GM19395 (cell line): ENCODE results near the gene LAIR2.
"Not testable (repeated sequence)": the region's sequence is repeated elsewhere in the genome, so short reads cannot be mapped to it uniquely, and the experiment has no call there.

ENCODE experiments used
- ATAC-seq: cut with Tn5 transposase; IDR thresholded peaks from one replicate; pipeline ENCODE4 v1.9.1; 2021; ENCODE audit warnings: mild to moderate bottlenecking, moderate library complexity; ENCODE audit not compliant: unreplicated experiment

Gene LAIR2

DNA sequence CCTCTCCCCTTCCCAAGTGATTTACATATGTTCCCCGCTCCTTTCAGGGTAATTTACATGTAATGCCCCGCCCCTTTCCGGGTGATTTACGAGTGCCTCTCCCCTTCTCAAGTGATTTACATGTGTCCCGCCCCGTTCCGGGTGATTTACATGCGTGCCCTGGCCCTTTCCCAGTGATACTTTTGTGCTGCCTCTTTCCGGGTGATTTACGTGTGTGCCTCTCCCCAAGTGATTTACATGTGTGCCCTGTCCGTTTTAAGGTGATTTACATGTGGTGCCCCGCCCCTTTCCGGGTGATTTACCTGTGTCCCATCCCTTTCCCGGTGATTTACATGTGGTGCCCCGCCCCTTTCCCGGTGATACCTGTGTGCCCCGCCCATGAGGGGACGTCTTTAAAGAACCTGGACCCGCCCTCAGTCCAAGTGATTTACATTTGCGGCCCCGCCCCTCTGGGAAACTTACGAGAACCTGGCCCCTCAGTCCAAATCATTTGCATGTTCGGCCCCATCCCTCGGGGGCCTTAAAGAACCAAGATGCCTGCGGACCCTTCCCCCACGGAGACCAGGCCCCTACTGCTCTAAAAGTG lies 38.5 kb upstream of the LAIR2 start:
- peak; percentile 58 for ATAC-seq

DNA sequence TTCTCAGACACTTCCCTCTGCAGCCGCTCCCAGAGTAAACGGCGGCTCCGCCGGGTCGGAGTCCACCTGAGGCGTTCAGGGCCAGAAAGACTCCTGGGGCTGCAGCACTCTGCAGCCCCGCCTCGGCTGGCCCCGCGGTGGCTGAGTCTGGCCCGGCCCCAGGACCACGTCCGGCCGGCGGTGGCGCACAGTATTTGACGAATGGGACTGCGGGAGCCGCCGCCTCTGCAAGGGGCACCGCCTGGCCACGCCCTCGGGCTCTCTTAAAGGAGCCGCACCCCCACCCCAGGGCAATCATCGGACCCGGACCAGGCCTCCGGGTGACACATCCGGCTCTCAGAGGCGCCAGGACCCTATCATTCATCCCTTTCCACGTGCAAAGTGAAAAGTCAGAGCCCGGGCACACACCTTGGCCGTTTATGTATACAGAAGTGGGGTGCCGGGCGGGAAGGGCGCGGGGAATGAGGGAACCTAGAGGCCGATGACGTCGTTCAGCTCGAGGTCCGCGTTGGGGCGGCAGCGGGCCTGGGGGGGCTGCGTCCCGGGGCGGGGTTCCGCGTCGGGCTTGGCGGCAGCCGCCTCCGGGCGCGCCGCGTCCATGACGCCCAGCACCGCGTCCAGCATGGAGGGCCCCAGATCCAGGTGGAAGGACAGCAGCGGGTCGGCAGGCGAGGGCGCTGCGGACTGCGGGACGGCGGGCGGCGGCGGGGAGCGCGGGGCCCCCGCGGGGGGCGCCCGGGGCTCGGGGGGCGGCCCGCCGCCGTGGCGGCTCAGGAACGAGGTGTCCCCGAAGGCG lies 37.8 kb upstream of the LAIR2 start:
- peak; percentile 48 for ATAC-seq

DNA sequence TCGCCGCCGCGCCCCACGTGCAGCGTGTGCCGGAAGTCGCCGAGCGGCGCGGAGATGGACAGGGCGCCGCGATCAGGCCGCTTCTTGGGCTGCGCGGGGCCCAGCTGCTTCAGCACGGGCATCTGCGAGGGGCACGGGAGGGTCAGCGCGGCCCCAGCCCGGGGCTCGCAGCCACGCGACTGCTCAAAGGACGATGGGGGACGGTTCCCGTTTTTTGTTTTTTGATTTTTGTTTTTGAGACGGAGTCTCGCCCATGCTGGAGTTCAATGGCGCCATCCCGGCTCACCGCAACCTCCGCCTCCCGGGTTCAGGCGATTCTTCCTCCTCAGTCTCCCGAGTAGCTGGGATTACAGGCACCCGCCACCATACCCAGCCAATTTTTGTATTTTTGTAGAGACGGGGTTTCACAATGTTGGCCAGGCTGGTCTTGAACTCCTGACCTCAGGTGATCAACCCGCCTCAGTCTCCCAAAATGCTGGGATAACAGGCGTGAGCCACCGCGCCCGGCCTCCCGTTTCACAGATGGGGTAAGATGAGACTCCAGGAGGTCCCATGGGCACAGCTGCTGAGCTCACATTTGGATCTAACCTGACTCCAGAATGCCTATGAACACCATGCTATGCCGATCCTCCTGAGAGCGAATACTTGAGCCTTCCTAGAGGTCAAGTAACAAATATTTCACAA lies 37.1 kb upstream of the LAIR2 start:
- ATAC-seq, result no peak

DNA sequence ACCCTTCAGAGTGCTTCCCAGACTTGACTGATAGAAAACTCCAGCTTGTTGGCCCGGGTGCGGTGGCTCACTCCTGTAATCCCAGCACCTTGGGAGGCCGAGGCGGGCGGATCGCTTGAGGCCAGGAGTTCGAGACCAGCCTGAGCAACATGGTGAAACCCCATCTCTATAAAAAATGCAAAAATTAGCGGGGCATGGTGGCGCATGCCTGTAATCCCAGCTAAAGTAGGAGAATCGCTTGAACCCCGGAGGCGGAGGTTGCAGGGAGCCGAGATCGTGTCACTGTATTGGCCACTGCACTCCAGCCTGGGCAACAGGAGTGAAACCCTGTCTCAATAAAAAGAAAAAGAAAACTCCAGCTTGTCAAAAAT lies 36.5 kb upstream of the LAIR2 start:
- ATAC-seq, result not testable (repeated sequence)

DNA sequence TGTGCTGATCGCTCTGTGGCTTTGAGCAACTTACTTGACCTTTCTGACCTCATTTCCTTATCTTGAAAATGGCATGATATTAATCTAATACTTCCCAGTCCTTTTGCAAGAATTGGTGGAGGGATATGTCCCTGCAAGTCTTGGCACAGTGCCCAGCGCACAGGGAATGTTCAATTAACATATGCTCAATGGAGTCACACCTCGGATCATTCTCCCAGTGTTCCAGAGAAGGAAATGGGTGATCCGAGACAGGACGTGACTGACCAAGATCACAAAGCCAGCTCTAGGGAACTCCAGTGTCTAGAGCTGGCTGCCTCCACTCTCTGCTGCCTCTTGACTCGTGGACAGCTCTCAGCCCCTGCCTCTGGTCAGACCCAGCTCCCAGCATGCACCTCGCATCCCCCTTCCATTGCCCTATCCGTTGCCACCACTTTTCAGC lies 33.1 kb upstream of the LAIR2 start:
- ATAC-seq, result no peak

DNA sequence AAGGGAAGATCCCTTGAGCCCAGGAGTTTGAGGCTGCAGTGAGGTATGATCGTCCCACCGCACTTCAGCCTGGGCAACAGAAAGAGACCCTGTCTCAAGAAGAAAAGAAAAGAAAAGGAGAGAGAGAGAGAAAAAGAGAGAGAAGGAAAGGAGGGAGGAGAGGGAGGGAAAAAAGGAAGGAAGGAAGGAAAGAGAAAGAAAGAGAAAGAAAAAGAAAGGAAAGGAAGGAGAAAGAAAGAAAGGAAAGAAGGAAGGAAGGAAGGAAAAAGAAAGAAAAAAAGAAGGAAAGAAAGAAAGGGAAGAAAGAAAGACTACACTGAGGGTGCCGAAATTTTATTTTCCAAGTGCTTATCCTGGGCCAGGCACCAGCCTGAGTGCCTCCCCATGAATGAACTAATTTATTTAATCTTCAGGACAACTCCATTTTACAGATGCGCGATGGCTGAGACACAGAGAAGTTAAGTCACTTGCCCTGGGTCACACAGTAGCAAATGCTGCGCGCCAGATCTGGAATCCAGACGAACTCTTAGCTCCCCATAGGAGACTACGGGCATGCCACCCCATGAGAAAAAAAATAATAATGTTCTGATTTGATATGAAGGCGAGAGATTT lies 32.2 kb upstream of the LAIR2 start:
- no peak for ATAC-seq

DNA sequence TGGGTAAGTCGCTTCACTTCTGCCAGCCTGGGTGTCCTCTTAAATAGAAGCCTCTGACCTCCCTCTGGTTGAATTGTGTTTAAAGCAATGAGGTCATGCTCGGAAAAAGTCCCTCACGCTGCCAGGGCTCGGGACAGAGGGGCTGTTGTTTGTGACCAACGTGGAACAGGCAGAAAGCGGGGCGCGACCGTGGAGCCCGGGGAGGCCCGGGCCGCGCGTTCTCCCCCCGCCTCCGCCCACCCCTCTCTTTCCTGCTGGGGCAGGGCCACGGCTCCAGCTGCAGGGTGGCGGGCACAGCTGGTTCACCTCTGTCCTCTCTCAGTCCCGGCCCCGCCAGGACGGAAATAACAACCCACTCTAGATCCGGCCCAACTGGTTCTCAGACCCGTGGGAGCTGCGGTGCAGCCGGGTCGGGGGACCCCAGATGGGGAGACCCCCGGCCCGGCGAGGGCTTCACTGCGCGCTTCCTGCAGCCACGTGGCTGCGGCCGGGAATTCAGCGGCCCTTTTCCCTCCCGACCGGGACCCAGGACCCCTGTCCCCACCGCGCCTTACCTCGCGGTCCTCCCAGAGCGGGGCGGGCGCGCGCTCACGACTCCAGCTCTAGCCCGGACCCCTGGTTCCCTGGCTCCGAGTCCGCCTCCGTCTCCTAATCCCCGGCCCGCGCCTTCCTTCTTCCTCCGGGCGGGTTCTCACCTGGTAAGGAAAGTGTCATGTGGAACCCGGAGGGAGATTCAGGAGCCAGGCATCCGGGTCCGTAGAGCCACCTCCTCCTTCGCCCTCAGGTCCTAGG lies 31.4 kb upstream of the LAIR2 start:
- ATAC-seq, result no peak

DNA sequence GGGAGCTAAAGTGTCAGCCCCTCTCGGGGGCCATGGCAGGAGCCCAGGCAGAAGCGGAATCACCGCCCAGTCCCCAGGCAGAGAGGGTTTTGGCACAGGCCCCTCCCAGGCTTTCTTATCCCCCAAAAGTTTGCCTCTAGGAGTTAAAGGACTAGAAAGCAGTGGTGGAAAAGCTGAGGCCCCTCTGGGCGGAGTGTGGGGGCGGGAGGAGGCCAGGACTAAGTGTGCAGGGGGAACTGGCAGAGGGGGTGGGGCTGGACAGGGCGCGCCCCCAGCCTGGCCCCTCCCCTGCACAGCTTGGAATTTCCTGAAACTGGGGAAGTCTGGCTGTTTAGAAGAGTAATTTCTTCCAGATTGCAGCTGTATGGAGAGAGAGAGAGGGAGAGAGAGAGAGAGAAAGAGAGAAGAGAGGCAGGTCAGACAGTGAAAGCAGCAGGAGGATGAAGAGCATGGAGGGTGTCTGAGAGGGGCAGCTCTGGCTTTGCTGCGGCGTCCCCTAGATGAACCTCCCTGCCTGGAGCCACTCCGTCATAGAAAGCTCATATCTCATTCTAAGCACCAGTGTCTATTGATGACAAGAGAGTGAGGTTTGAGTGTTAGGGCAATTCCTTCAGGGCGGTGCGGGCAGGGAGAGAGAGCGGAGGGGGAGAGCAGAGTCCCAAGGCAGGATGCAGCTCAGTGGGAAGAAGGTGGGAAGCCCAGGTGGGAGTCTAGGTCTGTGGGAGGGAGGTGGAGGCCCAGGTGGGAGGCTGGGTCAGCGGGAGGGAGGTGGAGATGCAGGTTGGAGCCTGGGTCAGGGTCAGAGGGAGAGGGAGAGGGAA lies 29.4 kb upstream of the LAIR2 start, which contains the start of gene CDC42EP5:
Gene CDC42EP5, minus strand, starts transcription at position 226 of the 821 bp plus-strand sequence. CDS start 7,749 bp downstream, outside the sequence.
- ATAC-seq, result no peak

DNA sequence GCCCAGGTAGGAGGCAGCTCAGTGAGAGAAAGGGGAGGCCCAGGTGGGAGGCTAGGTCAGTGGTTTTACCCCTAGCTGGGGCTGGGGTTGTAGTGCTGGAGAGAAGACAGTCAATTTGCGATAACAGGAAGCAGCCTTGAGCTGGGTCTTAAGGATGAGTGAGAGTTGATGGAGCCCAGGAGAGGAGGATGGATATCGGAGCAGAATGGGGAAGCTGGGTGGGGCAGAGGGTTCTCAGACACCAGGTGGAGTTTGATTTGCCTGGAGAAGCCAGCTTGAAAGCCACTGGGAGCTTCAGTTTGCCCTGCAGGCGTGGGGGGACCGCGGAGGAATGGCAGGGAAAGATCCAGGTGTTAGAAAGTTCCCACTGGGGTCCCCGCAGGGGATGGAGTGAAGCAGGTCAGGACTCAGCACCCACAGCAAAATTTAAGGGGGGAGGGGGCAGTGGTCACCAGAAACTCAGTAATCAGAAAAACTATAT lies 28.7 kb upstream of the LAIR2 start:
- ATAC-seq, result no peak

DNA sequence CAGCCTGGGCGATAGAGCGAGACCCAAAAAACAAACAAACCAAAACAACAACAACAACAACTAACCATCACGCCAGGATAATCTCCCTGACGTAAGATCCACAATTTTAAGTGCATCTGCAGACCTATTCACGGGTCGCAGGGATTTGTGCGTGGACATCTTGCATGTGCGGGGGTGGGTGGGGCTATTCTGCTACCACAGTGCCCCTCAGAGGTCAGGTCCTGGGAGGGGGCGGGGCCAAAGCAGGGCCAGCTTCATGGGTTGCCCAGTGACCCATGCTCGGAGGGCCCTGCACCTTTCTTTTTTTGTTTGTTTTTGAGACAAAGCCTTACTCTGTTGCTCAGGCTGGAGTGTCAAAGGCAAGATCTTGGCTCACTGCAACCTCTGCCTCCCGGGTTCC lies 26.9 kb upstream of the LAIR2 start:
- ATAC-seq, result no peak

DNA sequence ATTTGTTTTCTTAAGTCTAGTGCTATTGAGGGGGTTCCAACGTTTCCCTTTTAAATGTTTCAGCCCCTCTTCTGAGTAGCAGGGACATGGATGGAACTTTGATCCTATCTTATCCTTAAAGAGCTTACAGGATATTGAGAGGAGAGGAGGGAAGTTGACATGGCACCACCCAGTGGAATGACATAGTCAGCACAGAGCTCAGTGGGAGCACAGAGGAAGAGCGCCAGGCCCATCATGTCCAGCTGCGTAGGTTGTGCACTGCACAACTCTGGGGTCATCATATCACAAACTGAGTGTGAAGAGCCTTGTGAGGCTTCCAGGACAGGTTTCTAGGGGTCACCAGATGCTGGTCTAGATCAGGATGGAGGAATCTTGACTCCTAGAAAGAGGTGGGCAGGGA lies 25.0 kb upstream of the LAIR2 start:
- no peak for ATAC-seq

DNA sequence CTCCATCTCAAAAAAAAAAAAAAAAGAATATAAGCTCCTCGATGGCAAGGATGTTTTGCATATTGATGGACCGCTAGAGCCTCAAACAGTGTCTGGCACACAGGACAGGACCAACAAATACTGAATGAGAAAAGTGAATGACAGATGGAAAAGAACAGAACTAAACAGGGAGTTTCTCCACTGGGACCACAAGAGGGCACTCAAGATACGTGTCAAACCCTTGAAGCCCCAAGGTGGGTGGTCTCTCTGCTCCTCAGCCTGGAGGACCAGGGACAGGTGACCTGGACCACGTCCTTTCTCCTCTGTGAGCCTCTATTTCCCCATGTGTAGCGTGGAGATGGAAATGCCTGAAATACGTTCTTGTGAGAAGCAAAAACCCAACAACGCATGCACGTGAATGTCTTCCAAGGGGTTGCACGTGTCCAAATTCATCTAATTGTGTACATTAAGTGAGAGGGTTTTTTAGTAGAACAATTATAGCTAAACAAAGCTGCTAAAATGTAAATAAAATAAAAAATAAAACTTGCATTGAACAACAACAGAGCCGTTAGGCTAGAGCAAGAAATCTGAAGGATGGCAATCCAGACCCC lies 23.9 kb upstream of the LAIR2 start:
- no peak for ATAC-seq

DNA sequence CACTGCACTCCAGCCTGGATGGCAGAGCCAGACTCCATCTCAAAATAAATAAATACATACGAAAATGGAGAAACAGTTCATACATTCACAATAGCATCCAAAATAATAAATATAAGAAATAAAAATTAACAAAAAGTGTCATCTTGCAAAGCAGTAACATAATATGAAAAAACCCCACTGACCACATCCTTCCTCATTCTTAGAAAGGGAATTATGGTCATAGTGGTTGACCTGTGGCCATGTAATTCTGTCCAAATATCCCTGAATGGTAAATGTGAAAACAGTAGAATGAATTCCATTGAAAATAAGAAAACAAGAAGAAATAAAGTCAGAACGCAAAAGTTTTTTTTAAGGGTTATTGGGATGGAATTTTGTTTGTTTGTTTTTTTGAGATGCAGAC lies 22.6 kb upstream of the LAIR2 start:
- no peak for ATAC-seq

DNA sequence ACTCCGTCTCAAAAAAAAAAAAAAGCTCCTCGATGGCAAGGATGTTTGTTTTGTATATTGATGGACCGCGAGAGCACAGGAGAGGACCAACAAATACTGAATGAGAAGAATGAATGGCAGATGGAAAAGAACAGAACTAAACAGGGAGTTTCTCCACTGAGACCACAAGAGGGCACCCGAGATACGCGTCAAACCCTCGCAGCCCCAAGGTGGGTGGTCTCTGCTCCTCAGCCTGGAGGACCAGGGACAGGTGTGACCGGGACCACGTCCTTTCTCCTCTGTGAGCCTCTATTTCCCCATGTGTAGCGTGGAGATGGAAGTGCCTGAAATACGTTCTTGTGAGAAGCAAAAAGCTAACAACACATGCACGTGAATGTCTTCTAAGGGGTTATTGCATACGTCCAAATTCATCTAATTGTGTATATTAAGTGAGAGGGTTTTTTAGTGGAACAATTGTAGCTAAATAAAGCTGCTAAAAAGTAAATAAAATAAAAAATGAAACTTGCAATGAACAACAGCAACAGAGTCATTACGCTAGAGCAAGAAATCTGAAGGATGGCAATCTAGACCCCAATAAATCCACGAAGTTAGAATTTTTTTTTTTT lies 21.2 kb upstream of the LAIR2 start:
- ATAC-seq, result no peak

DNA sequence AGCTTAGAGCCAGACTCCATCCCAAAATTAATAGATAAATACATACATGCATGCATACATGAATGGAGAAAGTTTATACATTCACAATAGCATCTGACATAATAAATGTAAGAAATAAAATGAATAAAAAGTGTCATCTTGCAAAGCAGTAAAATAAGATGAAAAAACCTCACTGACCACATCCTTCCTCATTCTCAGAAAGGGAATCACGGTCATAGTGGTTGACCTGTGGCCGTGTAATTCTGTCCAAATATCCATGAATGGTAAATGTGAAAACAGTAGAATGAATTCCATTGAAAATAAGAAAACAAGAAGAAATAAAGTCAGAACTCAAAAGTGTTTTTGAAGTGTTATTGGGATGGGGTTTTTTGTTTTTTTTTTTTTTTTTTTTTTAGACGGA lies 19.7 kb upstream of the LAIR2 start:
- ATAC-seq, result no peak

DNA sequence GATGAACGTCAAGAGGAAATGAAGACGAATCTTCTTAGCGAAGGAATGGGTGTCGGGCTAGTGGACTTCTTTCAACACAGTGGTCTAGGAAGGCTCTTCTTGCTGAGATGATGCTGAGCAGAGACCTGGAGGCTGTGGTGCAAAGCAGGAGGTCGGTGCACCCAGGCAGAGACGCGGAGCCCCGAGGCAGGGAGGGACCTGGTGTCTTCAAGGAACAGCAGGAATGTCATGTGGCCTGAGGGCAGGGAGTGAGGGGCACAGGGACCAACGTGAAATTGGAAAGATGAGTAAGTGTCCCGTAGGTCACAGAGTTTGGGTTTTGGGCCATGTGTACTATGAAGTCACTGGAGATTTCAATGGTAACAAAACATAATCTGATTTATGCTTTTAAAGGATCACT lies 18.2 kb upstream of the LAIR2 start:
- ATAC-seq, result no peak

DNA sequence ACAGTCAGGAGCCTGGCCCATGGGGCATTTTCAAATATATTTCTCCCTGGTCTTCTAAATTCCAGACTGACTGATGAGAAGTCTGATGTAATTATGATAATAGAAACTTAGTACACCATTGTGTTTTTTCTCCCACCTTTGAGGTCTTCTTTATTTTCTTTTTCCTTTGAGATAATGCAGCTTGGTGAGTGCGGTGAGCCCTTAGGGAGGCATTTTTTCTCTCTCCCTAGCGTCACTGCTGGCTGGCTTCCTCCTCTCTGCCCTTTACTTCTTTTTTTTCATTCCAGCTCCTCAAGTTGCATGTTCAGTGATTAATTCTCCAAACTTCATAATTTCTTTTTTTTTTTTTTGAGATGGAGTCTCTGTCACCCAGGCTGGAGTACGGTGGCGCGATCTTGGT lies 16.8 kb upstream of the LAIR2 start:
- no peak for ATAC-seq

DNA sequence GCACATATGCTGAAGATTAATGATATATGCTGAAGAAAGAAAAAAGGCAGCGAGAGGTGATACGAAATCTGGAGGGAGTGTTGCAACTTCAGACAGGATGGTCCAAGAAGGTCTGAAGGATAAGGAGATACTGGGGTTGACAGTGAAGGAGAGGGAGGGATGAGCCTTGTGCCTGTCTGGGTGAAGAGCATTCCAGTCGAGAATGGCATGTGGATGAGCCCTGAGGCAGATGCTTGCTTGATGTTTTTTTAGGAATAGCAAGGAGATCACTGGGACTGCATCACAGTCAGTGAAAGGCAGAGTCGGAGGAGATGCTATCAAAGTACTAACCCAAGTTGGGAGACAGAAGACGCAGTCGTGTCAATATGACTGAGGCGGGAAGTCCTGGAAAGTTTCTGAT lies 13.3 kb upstream of the LAIR2 start:
- no peak for ATAC-seq

DNA sequence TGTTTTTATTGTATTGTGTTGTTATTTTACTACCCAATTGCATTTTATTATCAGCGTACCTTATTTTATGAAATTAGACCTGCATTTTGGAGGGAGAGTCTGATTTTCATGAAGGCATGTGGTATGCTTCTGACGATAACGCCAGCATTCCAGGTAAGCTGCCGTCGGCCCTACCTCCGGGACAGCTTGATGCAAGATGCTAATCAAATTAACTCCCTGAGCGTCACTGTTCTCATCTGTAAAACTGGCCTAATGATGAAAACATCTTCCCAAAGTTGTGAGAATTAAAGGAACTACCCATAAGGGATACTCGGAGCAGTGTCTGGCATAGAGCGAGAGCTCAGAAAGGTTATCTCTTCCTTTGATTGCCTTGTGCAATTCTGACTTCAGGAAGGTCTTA lies 12.9 kb upstream of the LAIR2 start:
- no peak for ATAC-seq
